A673 (cell line): ENCODE data around the gene CELF1.

Experiments
- EZH2 ChIP-seq: fragments of 200-600 bp; sonication (generic); IDR thresholded peaks from 2 replicates; pipeline ENCODE4 v1.6.1; 2017; ENCODE audit warnings: borderline replicate concordance, low read depth, mild to moderate bottlenecking, mixed read lengths, antibody characterized with exemption, low read length; ENCODE audit not compliant: poor library complexity, severe bottlenecking
- TF ChIP-seq, protein P1 (sequence below): fragments of 300-800, 200-600 bp; sonication (generic); conservative IDR thresholded peaks from 2 replicates; pipeline ENCODE4 v1.5.1; 2017; ENCODE audit warnings: low read depth, mild to moderate bottlenecking, antibody characterized with exemption, low read length, moderate library complexity, mixed read lengths

DNA sequence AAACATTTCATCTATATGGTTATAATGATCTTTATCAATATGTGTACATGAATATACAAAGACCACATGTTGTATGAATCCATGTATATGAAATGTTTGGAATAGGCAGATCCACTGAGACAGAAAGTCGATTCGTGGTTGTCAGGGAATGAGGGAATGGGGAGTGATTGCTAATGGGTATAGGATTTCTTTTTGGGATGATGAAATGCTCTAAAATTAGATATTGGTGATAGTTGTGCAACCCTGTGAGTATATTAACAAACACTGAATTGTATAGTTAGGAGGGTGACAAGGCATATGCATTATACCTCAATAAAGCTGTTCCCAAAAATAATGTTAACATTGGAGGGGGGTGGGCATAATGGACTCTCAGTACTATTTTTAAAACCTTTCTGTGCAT, 7.5 kb upstream of the CELF1 start:
- TF ChIP-seq, protein P1, sequence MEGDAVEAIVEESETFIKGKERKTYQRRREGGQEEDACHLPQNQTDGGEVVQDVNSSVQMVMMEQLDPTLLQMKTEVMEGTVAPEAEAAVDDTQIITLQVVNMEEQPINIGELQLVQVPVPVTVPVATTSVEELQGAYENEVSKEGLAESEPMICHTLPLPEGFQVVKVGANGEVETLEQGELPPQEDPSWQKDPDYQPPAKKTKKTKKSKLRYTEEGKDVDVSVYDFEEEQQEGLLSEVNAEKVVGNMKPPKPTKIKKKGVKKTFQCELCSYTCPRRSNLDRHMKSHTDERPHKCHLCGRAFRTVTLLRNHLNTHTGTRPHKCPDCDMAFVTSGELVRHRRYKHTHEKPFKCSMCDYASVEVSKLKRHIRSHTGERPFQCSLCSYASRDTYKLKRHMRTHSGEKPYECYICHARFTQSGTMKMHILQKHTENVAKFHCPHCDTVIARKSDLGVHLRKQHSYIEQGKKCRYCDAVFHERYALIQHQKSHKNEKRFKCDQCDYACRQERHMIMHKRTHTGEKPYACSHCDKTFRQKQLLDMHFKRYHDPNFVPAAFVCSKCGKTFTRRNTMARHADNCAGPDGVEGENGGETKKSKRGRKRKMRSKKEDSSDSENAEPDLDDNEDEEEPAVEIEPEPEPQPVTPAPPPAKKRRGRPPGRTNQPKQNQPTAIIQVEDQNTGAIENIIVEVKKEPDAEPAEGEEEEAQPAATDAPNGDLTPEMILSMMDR: no peak
- TF ChIP-seq EZH2: no peak
